Uterus (tissue), 4 donors: ENCODE data around the gene APP. TPM values are rescaled to one million over a fixed set of nuclear protein-coding genes. Genes with fewer than 3 reads are reported as not detected.
A peak's percentile ranks its signal among the peaks of the same experiment; 100 is the strongest.
"Not testable (repeated sequence)": the region's sequence is repeated elsewhere in the genome, so short reads cannot be mapped to it uniquely, and the experiment has no call there.

Experiments
- DNase-seq, 2 donors: peaks; one replicate each; pipeline ENCODE4 v3.0.0-alpha.2; 2019 to 2020
- H3K27ac ChIP-seq, 2 donors: fragments of 200-600 bp; sonication (generic); 1 replicate in 1 of 2; 2 replicates in 1 of 2; pipeline ENCODE4 v1.5.1; 2016 to 2018
- H3K27me3 ChIP-seq, 2 donors: fragments of 200-600 bp; sonication (generic); one replicate each; pipeline ENCODE4 v1.5.1; 2018 to 2019; ENCODE audit warnings: control low read depth in 1 of 2
- H3K36me3 ChIP-seq, 2 donors: fragments of 200-600 bp; sonication (generic); one replicate each; pipeline ENCODE4 v1.5.1; 2019; ENCODE audit warnings: control low read depth in 1 of 2
- H3K4me1 ChIP-seq, 2 donors: fragments of 200-600 bp; sonication (generic); one replicate each; pipeline ENCODE4 v1.5.1; 2018 to 2019; ENCODE audit warnings: control low read depth in 1 of 2
- H3K4me3 ChIP-seq, 2 donors: fragments of 200-600 bp; sonication (generic); 1 replicate in 1 of 2; 2 replicates in 1 of 2; pipeline ENCODE4 v1.5.1; 2018 to 2019; ENCODE audit warnings: mild to moderate bottlenecking in 1 of 2
- H3K9me3 ChIP-seq, 2 donors: fragments of 200-600 bp; sonication (generic); one replicate each; pipeline ENCODE4 v1.5.1; 2019; ENCODE audit warnings: control low read depth in 1 of 2
- POLR2A ChIP-seq, 2 donors: fragments of 450-650 bp; IDR thresholded peaks; one replicate each; pipeline ENCODE4 v1.6.1; 2016; ENCODE audit warnings: antibody characterized with exemption in 2 of 2, mild to moderate bottlenecking in 1 of 2, moderate library complexity in 1 of 2
- intact Hi-C: fragments of 100-400 bp; cut with DNase I; formaldehyde crosslinking; loops from one replicate; pipeline ENCODE4 v1.15.1; 2023; ENCODE audit warnings: low total_unique reads
- total RNA-seq, 4 donors: library from RNA; depleted of rRNA in 3 of 4; stranded (reverse); fragments of >200 nt in 3 of 4; gene quantifications; one replicate each; pipeline versions ENCODE4 v1.1.0 to v1.2.4, GENCODE V29; 2014 to 2023
- TF ChIP-seq, protein P1 (sequence below), 4 experiments: fragments of 200-600 bp in 2 of 4; fragments of 450-650 bp in 2 of 4; sonication (generic) in 2 of 4; IDR thresholded peaks; one replicate each; pipeline ENCODE4 v1.5.1; 2016 to 2019; ENCODE audit warnings: antibody characterized with exemption in 4 of 4, mild to moderate bottlenecking in 2 of 4, moderate library complexity in 1 of 4
- donor health status: DM: yes; HTN: yes; CAD: no.

Gene APP
- total RNA-seq, 4 donors from 2014 or later, result 212 to 537 (median 430) TPM

DNA sequence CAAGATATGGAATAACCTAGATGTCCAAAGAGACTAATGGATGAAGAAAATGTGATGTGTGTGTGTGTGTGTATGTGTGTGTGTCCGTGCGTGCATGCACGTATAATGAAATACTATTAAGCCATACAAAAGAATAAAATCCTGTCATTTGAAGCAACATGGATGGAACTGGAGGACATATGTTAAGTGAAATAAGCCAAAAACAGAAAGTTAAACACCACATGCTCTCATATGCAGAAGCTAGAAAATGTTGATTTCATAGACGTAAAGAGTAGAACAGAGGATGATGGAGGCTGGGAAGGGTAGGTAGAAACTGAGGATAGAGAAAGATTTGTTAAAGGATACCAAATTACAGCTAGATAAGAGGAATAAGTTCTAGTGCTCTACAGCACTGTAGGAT lies 133.7 kb downstream of the APP start:
- no peaks in the 10 kb centered on the region for H3K27me3 ChIP-seq
- H3K9me3 ChIP-seq, result no peaks in the 10 kb centered on the region
- intact Hi-C loops, result no loop called here
- H3K4me3 ChIP-seq, result no peak overlapping the region
- DNase-seq, result no peak
- no peak overlapping the region for H3K27ac ChIP-seq
- no peaks in the 10 kb centered on the region for H3K36me3 ChIP-seq
- TF ChIP-seq, protein P1, sequence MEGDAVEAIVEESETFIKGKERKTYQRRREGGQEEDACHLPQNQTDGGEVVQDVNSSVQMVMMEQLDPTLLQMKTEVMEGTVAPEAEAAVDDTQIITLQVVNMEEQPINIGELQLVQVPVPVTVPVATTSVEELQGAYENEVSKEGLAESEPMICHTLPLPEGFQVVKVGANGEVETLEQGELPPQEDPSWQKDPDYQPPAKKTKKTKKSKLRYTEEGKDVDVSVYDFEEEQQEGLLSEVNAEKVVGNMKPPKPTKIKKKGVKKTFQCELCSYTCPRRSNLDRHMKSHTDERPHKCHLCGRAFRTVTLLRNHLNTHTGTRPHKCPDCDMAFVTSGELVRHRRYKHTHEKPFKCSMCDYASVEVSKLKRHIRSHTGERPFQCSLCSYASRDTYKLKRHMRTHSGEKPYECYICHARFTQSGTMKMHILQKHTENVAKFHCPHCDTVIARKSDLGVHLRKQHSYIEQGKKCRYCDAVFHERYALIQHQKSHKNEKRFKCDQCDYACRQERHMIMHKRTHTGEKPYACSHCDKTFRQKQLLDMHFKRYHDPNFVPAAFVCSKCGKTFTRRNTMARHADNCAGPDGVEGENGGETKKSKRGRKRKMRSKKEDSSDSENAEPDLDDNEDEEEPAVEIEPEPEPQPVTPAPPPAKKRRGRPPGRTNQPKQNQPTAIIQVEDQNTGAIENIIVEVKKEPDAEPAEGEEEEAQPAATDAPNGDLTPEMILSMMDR (IDR thresholded peaks at IDR 0.05), result no peak
- no peak for TF ChIP-seq POLR2A (IDR thresholded peaks at IDR 0.05)
- no peaks in the 10 kb centered on the region for H3K4me1 ChIP-seq

DNA sequence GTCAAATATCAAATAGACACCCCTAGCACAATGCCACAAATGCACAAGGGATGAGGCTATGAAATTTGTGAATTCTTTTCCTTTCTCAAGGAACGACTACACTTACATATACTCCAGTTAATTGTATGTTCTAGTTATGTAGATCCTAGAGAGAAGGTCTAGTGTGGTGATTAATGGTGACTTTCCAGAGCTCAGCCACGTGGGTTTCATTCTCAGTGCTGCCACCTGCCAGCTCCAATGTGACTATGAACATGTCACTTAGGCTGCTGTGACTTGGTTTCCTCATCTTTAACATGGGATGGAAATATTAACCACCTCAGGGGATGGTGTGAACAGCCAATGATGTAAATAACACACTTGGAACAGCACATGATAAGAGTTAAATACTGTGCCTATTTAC lies 138.3 kb downstream of the APP start:
- Histone ChIP-seq H3K4me1 (no peaks in the 10 kb centered on the region), H3K4me3 (no peak overlapping the region), H3K36me3 (no peaks in the 10 kb centered on the region), H3K27me3 (no peaks in the 10 kb centered on the region), H3K27ac (no peak overlapping the region), H3K9me3 (no peaks in the 10 kb centered on the region)
- intact Hi-C loops, result no loop called here
- DNase-seq, result no peak
- TF ChIP-seq, protein P1 (IDR thresholded peaks at IDR 0.05), result no peak
- no peak for TF ChIP-seq POLR2A (IDR thresholded peaks at IDR 0.05)

DNA sequence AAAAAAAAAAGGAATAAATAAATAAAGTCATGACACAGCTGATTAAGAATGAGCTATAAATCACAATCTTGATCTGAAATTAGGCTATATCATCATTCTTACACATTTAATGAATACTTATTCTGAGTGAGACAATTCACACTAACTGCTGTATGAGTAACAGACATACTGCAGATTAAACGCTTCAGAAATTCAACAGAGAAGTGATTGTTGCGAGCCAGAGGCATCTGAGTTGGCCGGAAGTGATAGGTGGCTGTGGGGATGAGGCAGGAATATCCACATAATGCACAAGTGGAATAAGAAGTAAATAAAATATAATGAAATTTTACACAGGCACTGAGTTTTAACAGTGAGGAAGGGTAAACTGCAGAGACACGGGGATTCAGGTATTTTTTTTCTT lies 142.4 kb downstream of the APP start:
- TF ChIP-seq, protein P1 (IDR thresholded peaks at IDR 0.05), result no peak
- TF ChIP-seq POLR2A (IDR thresholded peaks at IDR 0.05), result no peak
- no peaks in the 10 kb centered on the region for H3K9me3 ChIP-seq
- H3K36me3 ChIP-seq, result no peaks in the 10 kb centered on the region
- DNase-seq, result no peak
- intact Hi-C loops, result loop anchor here (5.0 kb wide), 1 partner anchor 1724 kb away; no protein-coding TSS in a partner anchor
- peaks cover 0 to 4% of the 10 kb centered on the region in 2 donors for H3K4me1 ChIP-seq
- H3K27ac ChIP-seq, result no peak overlapping the region
- H3K4me3 ChIP-seq, result no peak overlapping the region
- no peaks in the 10 kb centered on the region for H3K27me3 ChIP-seq

DNA sequence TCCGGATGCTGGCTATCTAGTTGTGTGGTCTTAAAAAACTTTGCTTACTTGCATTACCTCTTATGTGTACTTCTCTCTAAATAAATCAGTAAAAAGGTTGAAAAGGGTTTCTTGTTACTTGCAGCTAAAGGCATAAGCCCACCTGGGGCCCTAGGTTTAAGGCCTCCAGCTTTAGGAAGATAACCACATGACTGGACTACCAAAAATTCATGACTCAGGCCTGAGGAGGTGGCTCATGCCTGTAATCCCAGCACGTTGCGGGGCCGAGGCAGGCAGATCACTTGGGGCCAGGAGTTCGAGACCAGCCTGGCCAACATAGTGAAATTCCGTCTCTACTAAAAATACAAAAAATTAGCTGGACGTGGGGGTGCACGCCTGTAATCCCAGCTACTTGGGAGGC lies 142.9 kb downstream of the APP start:
- no peak for DNase-seq
- H3K36me3 ChIP-seq, result no peaks in the 10 kb centered on the region
- H3K9me3 ChIP-seq, result no peaks in the 10 kb centered on the region
- no peak overlapping the region for H3K4me3 ChIP-seq
- H3K27me3 ChIP-seq, result no peaks in the 10 kb centered on the region
- H3K27ac ChIP-seq, result no peak overlapping the region
- intact Hi-C loops, result loop anchor here (5.0 kb wide), 1 partner anchor 1725 kb away; no protein-coding TSS in a partner anchor
- peaks cover 0 to 4% of the 10 kb centered on the region in 2 donors for H3K4me1 ChIP-seq
- TF ChIP-seq, protein P1 (IDR thresholded peaks at IDR 0.05), result no peak
- TF ChIP-seq POLR2A (IDR thresholded peaks at IDR 0.05), result no peak

DNA sequence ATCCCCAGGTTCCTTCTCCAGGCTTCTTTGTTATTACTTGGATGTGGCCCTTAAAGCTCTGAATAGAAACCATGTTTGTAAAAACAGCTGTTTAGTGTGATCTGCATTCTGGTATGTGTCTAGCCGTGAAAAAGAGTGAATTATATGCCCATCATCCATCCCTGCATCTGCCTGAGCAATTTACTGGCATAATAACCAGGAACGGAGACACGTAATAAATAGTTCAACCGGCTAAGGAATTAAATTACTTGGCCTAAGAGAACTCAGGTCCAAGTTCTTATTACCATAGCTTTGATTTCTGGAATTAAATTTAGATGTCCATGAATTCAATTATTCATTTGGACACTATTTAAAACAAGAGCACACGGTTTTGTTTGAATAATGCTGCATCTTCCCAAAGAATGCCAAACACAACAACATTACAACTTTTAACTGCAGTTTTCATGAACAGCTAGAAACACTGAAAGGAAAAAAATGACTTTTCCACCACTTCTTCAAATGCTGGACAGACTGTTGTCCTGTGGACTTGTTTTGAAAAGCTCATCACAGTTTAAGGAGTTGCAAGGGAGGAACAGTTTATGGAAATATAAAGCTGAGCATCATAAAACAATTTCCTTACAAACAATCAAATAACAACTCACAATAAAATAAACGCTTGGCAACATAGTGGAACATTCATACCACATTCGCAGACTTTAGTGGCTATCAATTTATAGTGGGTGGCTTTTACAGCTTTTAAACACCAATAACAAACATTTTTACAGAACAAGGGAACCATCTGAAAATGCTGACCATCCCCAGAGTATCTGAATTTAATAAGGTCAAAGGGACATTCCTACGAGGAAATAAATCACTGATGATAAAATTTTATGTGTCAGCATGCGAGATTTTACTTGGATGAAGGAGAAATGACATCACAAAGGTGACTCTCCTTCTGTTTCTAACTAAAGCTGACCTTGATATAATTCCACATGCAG lies 144.7 kb downstream of the APP start:
- Histone ChIP-seq H3K9me3 (no peaks in the 10 kb centered on the region), H3K27ac (peak overlapping the region in 1 of 2 donors; percentile 27), H3K4me3 (no peak overlapping the region), H3K4me1 (peaks cover 0 to 4% of the 10 kb centered on the region in 2 donors), H3K27me3 (no peaks in the 10 kb centered on the region), H3K36me3 (no peaks in the 10 kb centered on the region)
- intact Hi-C loops, result loop anchor here (5.0 kb wide), 1 partner anchor 1726 kb away; no protein-coding TSS in a partner anchor
- TF ChIP-seq, protein P1 (IDR thresholded peaks at IDR 0.05), result no peak
- no peak for TF ChIP-seq POLR2A (IDR thresholded peaks at IDR 0.05)
- DNase-seq, result no peak

DNA sequence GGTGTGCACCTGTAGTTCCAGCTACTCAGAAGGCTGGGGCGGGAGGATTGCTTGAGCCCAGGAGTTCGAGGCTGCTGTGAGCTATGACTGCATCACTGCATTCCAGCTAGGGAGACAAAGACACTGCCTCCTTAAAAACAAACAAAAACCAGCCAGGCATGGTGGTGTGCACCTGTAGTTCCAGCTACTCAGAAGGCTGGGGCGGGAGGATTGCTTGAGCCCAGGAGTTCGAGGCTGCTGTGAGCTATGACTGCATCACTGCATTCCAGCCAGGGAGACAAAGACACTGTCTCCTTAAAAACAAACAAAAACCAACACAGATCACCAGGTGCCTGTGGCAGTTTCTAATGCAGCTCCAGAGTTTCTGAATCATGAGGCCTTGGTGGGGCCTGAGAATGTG lies 147.2 kb downstream of the APP start:
- H3K9me3 ChIP-seq, DNase-seq, H3K27me3 ChIP-seq, H3K4me3 ChIP-seq, H3K27ac ChIP-seq, intact Hi-C loops, H3K4me1 ChIP-seq, H3K36me3 ChIP-seq: not testable (repeated sequence)

DNA sequence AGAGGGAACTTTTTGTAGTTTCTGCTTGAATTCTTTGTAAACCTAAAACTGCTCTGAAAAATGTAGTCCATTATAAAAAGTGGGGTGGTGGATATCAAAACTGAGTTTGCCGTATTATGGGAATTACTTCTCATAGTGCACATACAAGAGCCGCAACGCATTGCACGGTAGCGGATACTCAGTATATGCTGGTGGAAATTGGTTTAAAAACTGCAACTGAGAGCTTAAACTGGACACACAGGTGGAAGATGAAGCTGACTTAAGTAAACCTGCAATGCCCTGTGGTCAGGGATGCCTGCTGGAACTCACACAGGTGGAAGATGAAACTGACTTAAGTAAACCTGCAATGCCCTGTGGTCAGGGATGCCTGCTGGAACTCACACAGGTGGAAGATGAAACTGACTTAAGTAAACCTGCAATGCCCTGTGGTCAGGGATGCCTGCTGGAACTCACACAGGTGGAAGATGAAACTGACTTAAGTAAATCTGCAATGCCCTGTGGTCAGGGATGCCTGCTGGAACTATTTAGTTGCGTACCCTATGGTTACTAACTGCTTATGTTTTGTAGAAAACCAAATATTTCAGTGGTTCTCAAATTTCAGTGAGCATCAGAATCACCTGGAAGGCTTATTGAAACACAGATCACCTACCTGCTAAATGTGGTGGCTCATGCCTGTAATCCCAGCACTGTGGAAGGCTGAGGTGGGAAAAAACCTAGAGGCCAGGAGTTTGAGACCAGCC lies 147.8 kb downstream of the APP start:
- intact Hi-C loops, H3K27me3 ChIP-seq, DNase-seq, H3K9me3 ChIP-seq, H3K4me1 ChIP-seq, H3K36me3 ChIP-seq, H3K27ac ChIP-seq, H3K4me3 ChIP-seq: not testable (repeated sequence)
